WTC11 (cell line): Measurements from ENCODE around the gene MKS1. TPM values are rescaled to one million over a fixed set of nuclear protein-coding genes. Genes with fewer than 3 reads are reported as not detected.

ENCODE experiments used
- ATAC-seq: fragments of 200-7000 bp; cut with Tn5 transposase; 2 replicates; pipeline ENCODE4 v1.10.0; 2021; ENCODE audit warnings: mild to moderate bottlenecking, moderate library complexity
- CTCF ChIA-PET: fragments of 300-600 bp; sonication (Branson Sonifier 250); formaldehyde crosslinking; loops from one replicate; lab custom pipeline; 2021; ENCODE audit warnings: antibody characterized with exemption; lab: Charles Lee
- POLR2A ChIA-PET: fragments of 350-600 bp; sonication (Branson Sonifier 250); formaldehyde crosslinking; loops from one replicate; lab custom pipeline; 2021; ENCODE audit warnings: antibody characterized with exemption; lab: Charles Lee
- DNase-seq: peaks from one replicate; pipeline ENCODE4 v3.0.0; 2021; ENCODE audit warnings: low spot score
- H3K27ac Mint-ChIP-seq: 2 replicates; pipeline ENCODE4 v1.8.0; 2021; ENCODE audit warnings: mixed read lengths
- H3K27me3 Mint-ChIP-seq: 2 replicates; pipeline ENCODE4 v1.8.0; 2021; ENCODE audit warnings: low read depth, mild to moderate bottlenecking, moderate library complexity, mixed read lengths
- H3K36me3 Mint-ChIP-seq: 2 replicates; pipeline ENCODE4 v1.8.0; 2021; ENCODE audit warnings: mixed read lengths
- H3K4me1 Mint-ChIP-seq: 2 replicates; pipeline ENCODE4 v1.8.0; 2022; ENCODE audit warnings: mixed read lengths
- H3K4me3 Mint-ChIP-seq: 2 replicates; pipeline ENCODE4 v1.8.0; 2021; ENCODE audit warnings: mild to moderate bottlenecking, moderate library complexity, mixed read lengths
- H3K9me3 Mint-ChIP-seq: 2 replicates; pipeline ENCODE4 v1.8.0; 2021; ENCODE audit warnings: mixed read lengths
- AR ChIP-seq: fragments of 250-450 bp; sonication (Bioruptor Pico); IDR thresholded peaks from 2 replicates; pipeline ENCODE4 v1.9.0; 2021; ENCODE audit warnings: mild to moderate bottlenecking
- ARID4B ChIP-seq: sonication (generic); formaldehyde crosslinking; IDR thresholded peaks from 2 replicates; pipeline ENCODE4 v1.8.0; 2023; ENCODE audit warnings: missing genetic modification reagents, mild to moderate bottlenecking, borderline replicate concordance
- ATF2 ChIP-seq: sonication (generic); formaldehyde crosslinking; IDR thresholded peaks from 2 replicates; pipeline ENCODE4 v1.8.1; 2022; ENCODE audit warnings: low read depth, missing genetic modification reagents, borderline replicate concordance
- ERG ChIP-seq: fragments of 250-450 bp; sonication (Bioruptor Pico); IDR thresholded peaks from 2 replicates; pipeline ENCODE4 v1.8.0; 2021; ENCODE audit warnings: mild to moderate bottlenecking
- FOXK1 ChIP-seq: sonication (generic); formaldehyde crosslinking; IDR thresholded peaks from 2 replicates; pipeline ENCODE4 v1.8.0; 2022; ENCODE audit warnings: mild to moderate bottlenecking, moderate library complexity, missing genetic modification reagents
- FOXP1 ChIP-seq: sonication (generic); formaldehyde crosslinking; IDR thresholded peaks from 2 replicates; pipeline ENCODE4 v1.8.0; 2022; ENCODE audit warnings: missing genetic modification reagents, mild to moderate bottlenecking, moderate library complexity, borderline replicate concordance
- GRHL2 ChIP-seq: fragments of 250-450 bp; sonication (Bioruptor Pico); IDR thresholded peaks from 2 replicates; pipeline ENCODE4 v1.8.0; 2022; ENCODE audit warnings: mild to moderate bottlenecking, moderate library complexity; ENCODE audit not compliant: insufficient replicate concordance, severe bottlenecking
- HMGA2 ChIP-seq: fragments of 250-450 bp; sonication (Bioruptor Pico); IDR thresholded peaks from 2 replicates; pipeline ENCODE4 v1.4.0; 2021; ENCODE audit warnings: mild to moderate bottlenecking, moderate library complexity
- MLX ChIP-seq: sonication (generic); formaldehyde crosslinking; IDR thresholded peaks from 2 replicates; pipeline ENCODE4 v1.8.1; 2023; ENCODE audit warnings: mild to moderate bottlenecking, missing genetic modification reagents, moderate library complexity
- NR1H2 ChIP-seq: sonication (generic); formaldehyde crosslinking; IDR thresholded peaks from 2 replicates; pipeline ENCODE4 v1.9.0; 2021; ENCODE audit warnings: mild to moderate bottlenecking, moderate library complexity, missing genetic modification reagents
- SP1 ChIP-seq: sonication (generic); formaldehyde crosslinking; conservative IDR thresholded peaks from 2 replicates; pipeline ENCODE4 v1.8.1; 2022; ENCODE audit warnings: missing genetic modification reagents
- TCF7 ChIP-seq: sonication (generic); formaldehyde crosslinking; IDR thresholded peaks from 2 replicates; pipeline ENCODE4 v1.8.0; 2022; ENCODE audit warnings: mild to moderate bottlenecking, low read depth, missing genetic modification reagents, moderate library complexity
- ZBTB21 ChIP-seq: sonication (generic); formaldehyde crosslinking; IDR thresholded peaks from 2 replicates; pipeline ENCODE4 v1.8.1; 2023; ENCODE audit warnings: mild to moderate bottlenecking, missing genetic modification reagents, borderline replicate concordance
- ZNF121 ChIP-seq: sonication (generic); formaldehyde crosslinking; IDR thresholded peaks from 2 replicates; pipeline ENCODE4 v1.8.0; 2023; ENCODE audit warnings: missing genetic modification reagents
- ZNF138 ChIP-seq: sonication (generic); formaldehyde crosslinking; conservative IDR thresholded peaks from 2 replicates; pipeline ENCODE4 v1.8.1; 2022; ENCODE audit warnings: mild to moderate bottlenecking, moderate library complexity, missing genetic modification reagents
- ZNF219 ChIP-seq: sonication (generic); formaldehyde crosslinking; IDR thresholded peaks from 2 replicates; pipeline ENCODE4 v1.8.0; 2023; ENCODE audit warnings: missing genetic modification reagents, mild to moderate bottlenecking, borderline replicate concordance
- ZNF425 ChIP-seq: fragments of 250-450 bp; sonication (Bioruptor Pico); conservative IDR thresholded peaks from 2 replicates; pipeline ENCODE4 v1.9.0; 2021; ENCODE audit warnings: mild to moderate bottlenecking
- total RNA-seq: library from RNA; stranded (reverse); gene quantifications from 3 replicates; pipeline ENCODE4 v1.2.3, GENCODE V29; 2021

The MKS1 gene
- total RNA-seq, 1 experiment from 2014 or later, result 24.2 TPM

GRCh38 chr17:58181796-58182195 lies 37.3 kb downstream of the MKS1 start:
- CTCF ChIA-PET, result interaction anchor here (1.0 to 1.5 kb wide), 2 partner anchors 11 to 13 kb away, joined by 3 read pairs; no protein-coding TSS in a partner anchor

GRCh38 chr17:58176200-58176599 lies 42.9 kb downstream of the MKS1 start:
- DNase-seq, result no peak
- H3K36me3 Mint-ChIP-seq, result no peaks in the 10 kb centered on the region
- no peaks in the 10 kb centered on the region for H3K9me3 Mint-ChIP-seq
- CTCF ChIA-PET, result interaction anchor here (0.6 kb wide), 1 partner anchor 24 kb away, joined by 4 read pairs; no protein-coding TSS in a partner anchor
- H3K4me3 Mint-ChIP-seq, result no peak overlapping the region
- peaks cover 10% of the 10 kb centered on the region for H3K27me3 Mint-ChIP-seq
- H3K27ac Mint-ChIP-seq, result no peak overlapping the region
- POLR2A ChIA-PET, result no interaction called here
- no peak for ATAC-seq
- no peaks in the 10 kb centered on the region for H3K4me1 Mint-ChIP-seq
- TF ChIP-seq TCF7 (CRISPR knock-in tag) (no peak), ATF2 (no peak), ZBTB21 (no peak), ERG (CRISPR knock-in tag) (no peak), ZNF425 (no peak), HMGA2 (CRISPR knock-in tag) (no peak), AR (CRISPR knock-in tag) (no peak), MLX (CRISPR knock-in tag) (no peak), FOXK1 (CRISPR knock-in tag) (no peak), ZNF219 (CRISPR knock-in tag) (no peak)

More at GRCh38 chr17:58181796-58182195, 37.3 kb downstream of the MKS1 start:
- POLR2A ChIA-PET, result interaction anchor here (0.6 kb wide), 1 partner anchor 131 kb away, joined by 3 read pairs; no protein-coding TSS in a partner anchor
- no peaks in the 10 kb centered on the region for H3K9me3 Mint-ChIP-seq
- no peak for DNase-seq
- H3K4me1 Mint-ChIP-seq, result peaks cover 8% of the 10 kb centered on the region; the same call in 1 of the 2 replicates
- H3K27ac Mint-ChIP-seq, result no peak overlapping the region
- ATAC-seq, result no peak
- no peak overlapping the region for H3K4me3 Mint-ChIP-seq
- TF ChIP-seq SP1 (CRISPR knock-in tag) (no peak), GRHL2 (CRISPR knock-in tag) (no peak), ARID4B (CRISPR knock-in tag) (no peak), HMGA2 (CRISPR knock-in tag) (no peak), FOXP1 (CRISPR knock-in tag) (no peak), ZNF138 (CRISPR knock-in tag) (no peak), NR1H2 (CRISPR knock-in tag) (no peak), ZNF121 (CRISPR knock-in tag) (no peak)
- TF ChIP-seq, all 79 proteins: peak for 0
- Mint-ChIP-seq H3K27me3 (peaks cover 13% of the 10 kb centered on the region), H3K36me3 (no peaks in the 10 kb centered on the region)
